GM19324 (cell line): Measurements from ENCODE around the gene GALNT3.
A peak's percentile ranks its signal among the peaks of the same experiment; 100 is the strongest.

ENCODE experiments used
- ATAC-seq: cut with Tn5 transposase; IDR thresholded peaks from one replicate; pipeline ENCODE4 v1.9.1; 2021; ENCODE audit warnings: mild to moderate bottlenecking, moderate library complexity; ENCODE audit not compliant: unreplicated experiment, low FRiP score

The GALNT3 gene

GRCh38 chr2:165746501-165746900 lies 47.5 kb downstream of the GALNT3 start:
- ATAC-seq, result no peak

DNA sequence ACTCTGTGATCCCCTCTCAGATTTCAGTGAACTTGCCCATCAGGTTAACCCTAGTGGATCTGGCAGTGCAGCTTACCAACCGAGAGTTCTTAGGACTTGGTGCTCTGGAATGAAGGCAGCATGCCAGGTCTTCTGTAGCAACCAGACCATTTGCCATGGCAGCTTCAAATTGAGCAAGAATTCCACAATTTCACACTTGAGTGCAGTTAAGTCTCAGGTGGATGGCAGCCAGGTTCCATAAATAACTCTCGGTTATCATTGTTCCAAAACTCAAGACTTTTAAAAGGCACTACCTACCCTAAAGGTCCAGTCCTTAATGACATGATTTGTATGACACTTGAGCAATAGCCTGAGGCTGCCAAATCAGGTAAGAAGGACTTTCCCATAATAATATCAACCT lies 48.1 kb downstream of the GALNT3 start:
- no peak for ATAC-seq

DNA sequence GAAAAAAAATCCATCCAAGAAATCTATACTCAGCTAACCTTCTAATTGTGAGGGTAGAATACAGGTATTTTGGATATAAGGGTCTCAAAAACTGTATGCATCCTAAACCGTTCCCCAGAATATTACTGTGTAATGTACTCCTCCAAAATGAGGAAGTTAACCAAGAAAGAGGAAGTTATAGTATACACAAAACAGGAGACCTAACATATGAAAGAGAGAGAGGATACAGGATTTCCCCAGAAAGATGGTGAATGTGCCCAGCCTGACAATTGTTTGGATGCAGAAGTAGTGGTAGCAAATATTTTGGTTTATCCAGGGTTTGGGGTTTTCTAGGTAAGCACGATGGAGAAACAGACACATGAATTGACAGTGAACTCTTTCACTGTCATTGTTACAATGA lies 50.6 kb downstream of the GALNT3 start:
- ATAC-seq, result peak; percentile 78

DNA sequence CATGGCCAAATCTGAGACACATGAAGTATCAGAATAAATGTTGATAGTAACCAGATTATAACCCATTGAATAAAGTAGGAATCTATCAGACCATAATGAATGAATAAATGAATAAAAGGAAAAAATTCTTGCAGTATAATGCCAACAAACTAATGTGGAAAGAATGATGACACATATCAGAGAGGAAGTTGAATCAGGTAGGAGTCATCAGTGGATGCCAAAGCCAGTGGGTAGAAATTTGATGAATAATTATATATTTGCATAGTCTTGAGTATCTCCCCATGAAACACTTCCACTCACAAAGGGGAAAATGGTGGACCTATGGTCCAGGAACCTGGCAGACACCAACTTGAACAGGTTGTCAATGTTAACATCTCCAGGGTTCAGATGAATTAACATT lies 68.6 kb downstream of the GALNT3 start:
- no peak for ATAC-seq

DNA sequence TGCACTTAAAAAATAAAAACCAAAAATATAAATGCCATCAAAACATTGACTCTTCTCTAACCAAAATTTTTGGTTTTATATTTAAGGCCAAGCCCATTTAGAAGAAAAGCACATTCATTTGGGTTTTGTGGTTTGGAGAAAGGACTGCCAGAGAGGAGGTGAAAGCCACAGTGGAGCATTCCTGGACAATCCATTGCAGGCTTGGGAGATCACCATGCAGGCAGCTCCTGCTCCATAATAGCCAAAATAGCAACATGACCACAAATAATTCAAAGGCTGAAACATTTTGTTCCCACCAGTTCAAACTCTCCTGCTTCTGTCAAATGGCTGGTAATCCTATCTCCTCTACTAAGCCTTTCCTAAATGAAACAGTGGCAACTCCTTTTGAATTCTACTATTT lies 73.5 kb downstream of the GALNT3 start:
- ATAC-seq, result no peak

GRCh38 chr2:165718610-165719210 lies 75.3 kb downstream of the GALNT3 start:
- ATAC-seq, result no peak

GRCh38 chr2:165716091-165716490 lies 78.0 kb downstream of the GALNT3 start:
- ATAC-seq, result no peak

GRCh38 chr2:165706960-165707487 lies 87.0 kb downstream of the GALNT3 start:
- ATAC-seq, result no peak

DNA sequence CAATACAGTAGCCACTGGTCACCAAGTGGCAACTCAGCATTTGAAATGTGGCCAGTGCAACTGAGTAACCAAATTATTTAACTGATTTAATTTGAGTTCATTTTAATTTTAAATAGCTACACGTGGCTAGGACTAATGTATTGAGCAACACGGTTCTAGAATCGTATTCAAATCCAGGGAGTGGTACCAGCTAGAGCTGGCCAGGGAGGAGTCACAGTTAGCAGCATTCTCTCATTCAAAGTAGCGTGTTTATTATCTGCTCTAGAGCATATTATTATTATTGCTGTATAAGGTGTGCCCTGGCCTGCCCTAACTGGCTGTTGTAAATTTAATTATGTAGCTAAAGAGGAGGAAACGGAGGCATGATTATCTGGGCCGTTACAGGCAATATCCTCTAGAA lies 92.9 kb downstream of the GALNT3 start:
- no peak for ATAC-seq

- no peak for ATAC-seq
Measured at GRCh38 chr2:165700531-165700930, 93.5 kb downstream of the GALNT3 start.

DNA sequence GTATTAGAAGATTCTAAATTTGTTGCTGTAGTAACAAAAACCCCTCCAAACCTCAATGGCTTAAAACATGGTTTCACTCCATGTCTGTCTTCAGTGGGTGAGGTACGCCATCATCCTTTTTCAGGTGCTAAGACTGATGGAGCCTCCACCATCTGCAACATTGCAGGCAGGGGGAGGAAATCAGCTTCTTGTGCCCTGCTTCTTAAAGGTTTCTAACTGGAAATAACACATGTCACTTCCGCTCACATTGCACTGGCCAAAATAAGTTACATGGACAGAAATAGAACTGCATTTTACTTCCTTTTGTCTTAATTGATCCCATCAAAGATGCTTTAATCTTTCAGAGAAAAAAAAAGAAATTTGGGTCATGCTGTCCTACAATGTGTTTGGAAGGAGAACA lies 94.1 kb downstream of the GALNT3 start:
- ATAC-seq, result no peak

DNA sequence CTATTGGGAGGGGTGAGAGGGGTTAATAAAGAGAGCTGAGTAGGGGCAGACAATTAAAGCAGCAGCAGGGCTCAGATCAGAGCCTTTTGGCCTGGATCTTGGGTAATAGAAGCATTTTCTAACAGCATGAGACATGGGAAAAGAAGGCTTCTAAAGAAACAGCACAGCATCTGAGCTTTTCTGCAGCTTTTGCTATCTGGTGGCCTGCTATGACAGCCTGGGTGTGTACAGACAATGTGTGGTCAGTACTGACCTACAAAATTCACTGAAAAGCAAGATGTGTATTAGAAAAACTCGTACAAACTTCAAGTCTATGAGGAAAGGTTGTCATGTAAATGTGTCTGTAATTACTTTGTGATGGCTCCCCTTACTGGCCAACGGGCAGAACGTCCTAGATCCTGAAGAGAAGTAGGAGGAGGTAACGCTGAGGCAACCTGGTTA lies 95.6 kb downstream of the GALNT3 start:
- ATAC-seq, result peak; percentile 87

- no peak for ATAC-seq
Measured at GRCh38 chr2:165697748-165698443, 96.2 kb downstream of the GALNT3 start.
